OCI-LY1 (cell line): Measurements from ENCODE around the gene PHF14.

Experiments used
- H2AFZ ChIP-seq: fragments of 200-600 bp; sonication (generic), shearing (Covaris generic); 2 replicates; pipeline ENCODE4 v1.6.0; 2014; ENCODE audit warnings: antibody characterized with exemption, mild to moderate bottlenecking, low read length
- H3F3A ChIP-seq: fragments of 200-600 bp; sonication (generic), shearing (Covaris generic); 2 replicates; pipeline ENCODE4 v1.6.0; 2014; ENCODE audit warnings: mild to moderate bottlenecking, antibody characterized with exemption, low read length, moderate library complexity; ENCODE audit not compliant: insufficient read depth
- H3K27ac ChIP-seq: fragments of 200-600 bp; sonication (generic); 2 replicates; pipeline ENCODE4 v1.5.1; 2014; ENCODE audit warnings: low read length, mixed run types, mild to moderate bottlenecking, low read depth; ENCODE audit not compliant: poor library complexity, severe bottlenecking
- H3K27me3 ChIP-seq: fragments of 200-600 bp; sonication (generic); 2 replicates; pipeline ENCODE4 v1.6.0; 2014; ENCODE audit warnings: antibody characterized with exemption, mild to moderate bottlenecking, low read length, moderate library complexity; ENCODE audit not compliant: insufficient read depth
- H3K36me3 ChIP-seq: fragments of 200-600 bp; sonication (generic); 2 replicates; pipeline ENCODE4 v1.6.1; 2014; ENCODE audit warnings: mild to moderate bottlenecking, antibody characterized with exemption, low read length, moderate library complexity, mixed read lengths; ENCODE audit not compliant: insufficient read depth
- H3K4me1 ChIP-seq: fragments of 200-600 bp; sonication (generic); 2 replicates; pipeline ENCODE4 v1.5.1; 2014; ENCODE audit warnings: mild to moderate bottlenecking, low read length, moderate library complexity; ENCODE audit not compliant: insufficient read depth, severe bottlenecking
- H3K4me2 ChIP-seq: fragments of 200-600 bp; sonication (generic), shearing (Covaris generic); 2 replicates; pipeline ENCODE4 v1.6.1; 2014; ENCODE audit warnings: low read length
- H3K4me3 ChIP-seq: fragments of 200-600 bp; sonication (generic); 2 replicates; pipeline ENCODE4 v1.5.1; 2014; ENCODE audit warnings: low read length, low read depth, mild to moderate bottlenecking, mixed read lengths; ENCODE audit not compliant: poor library complexity, severe bottlenecking
- H3K79me2 ChIP-seq: fragments of 200-600 bp; shearing (Covaris generic); 2 replicates; pipeline ENCODE4 v1.6.1; 2016; ENCODE audit warnings: mixed run types, low read length, mixed read lengths; ENCODE audit not compliant: insufficient read depth
- H3K9ac ChIP-seq: fragments of 200-600 bp; sonication (generic), shearing (Covaris generic); 2 replicates; pipeline ENCODE4 v1.6.1; 2014; ENCODE audit warnings: mild to moderate bottlenecking, low read length, mixed read lengths
- H3K9me2 ChIP-seq: fragments of 200-600 bp; sonication (generic), shearing (Covaris generic); 2 replicates; pipeline ENCODE4 v1.6.1; 2014; ENCODE audit warnings: low read depth, mild to moderate bottlenecking, low read length, mixed read lengths
- H3K9me3 ChIP-seq: fragments of 200-600 bp; shearing (Covaris generic); 2 replicates; pipeline ENCODE4 v1.6.1; 2014; ENCODE audit warnings: low read length, mixed read lengths
- H4K20me1 ChIP-seq: fragments of 200-600 bp; sonication (generic), shearing (Covaris generic); 2 replicates; pipeline ENCODE4 v1.6.0; 2016; ENCODE audit warnings: mild to moderate bottlenecking, low read length; ENCODE audit not compliant: insufficient read depth
- EZH2 ChIP-seq: fragments of 200-600 bp; sonication (generic), shearing (Covaris generic); IDR thresholded peaks from 2 replicates; pipeline ENCODE4 v1.8.0; 2017; ENCODE audit warnings: borderline replicate concordance, mixed run types, mild to moderate bottlenecking, antibody characterized with exemption, low read length, moderate library complexity, mixed read lengths
- TF ChIP-seq, protein P1 (sequence below): fragments of 200-600 bp; sonication (generic), shearing (Covaris generic); IDR thresholded peaks from 2 replicates; pipeline ENCODE4 v1.5.1; 2017; ENCODE audit warnings: mild to moderate bottlenecking, antibody characterized with exemption, low read length, moderate library complexity, mixed read lengths

Gene PHF14

DNA sequence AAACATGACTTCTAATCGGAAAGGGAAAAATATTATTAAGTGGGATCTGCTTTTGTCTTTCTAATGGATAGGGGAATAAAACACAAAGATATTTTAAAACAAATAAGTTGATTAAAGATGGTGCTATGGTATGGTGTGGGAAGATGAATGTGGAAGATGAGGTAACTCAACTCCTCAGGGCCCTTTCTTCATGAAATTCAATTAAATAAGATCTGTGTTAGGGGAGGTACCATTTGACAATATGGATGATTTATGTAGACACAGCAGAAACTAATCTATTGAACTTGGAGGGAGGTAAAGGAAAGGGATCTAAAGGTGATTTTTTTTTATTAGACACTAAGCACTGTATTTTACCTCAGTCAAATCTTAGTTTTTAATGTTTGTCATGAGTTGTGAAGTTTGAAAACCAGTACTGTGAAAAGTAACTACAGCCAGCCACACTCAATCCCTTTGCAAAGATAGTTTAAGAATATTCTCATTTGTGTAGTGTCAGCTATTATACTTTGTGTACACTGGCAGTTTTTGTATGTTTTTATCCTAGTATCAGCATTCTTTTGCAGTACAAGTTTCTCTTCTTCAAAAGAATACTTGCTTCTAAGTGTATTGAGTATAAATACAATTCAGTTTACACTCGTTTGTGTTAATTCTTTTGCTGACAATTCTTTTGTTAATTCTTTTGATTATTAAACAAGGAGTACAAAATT, 151.3 kb downstream of the PHF14 start:
- no peaks in the 10 kb centered on the region for H4K20me1 ChIP-seq
- no peaks in the 10 kb centered on the region for H3K4me1 ChIP-seq
- H2AFZ ChIP-seq, result no peak overlapping the region
- H3K9me2 ChIP-seq, result no peaks in the 10 kb centered on the region
- H3K36me3 ChIP-seq, result peaks cover 8% of the 10 kb centered on the region; the same call in 1 of the 2 replicates
- no peak overlapping the region for H3K4me3 ChIP-seq
- no peaks in the 10 kb centered on the region for H3K27me3 ChIP-seq
- H3K9me3 ChIP-seq, result no peaks in the 10 kb centered on the region
- no peak overlapping the region for H3K27ac ChIP-seq
- H3K4me2 ChIP-seq, result no peak overlapping the region
- TF ChIP-seq EZH2, result no peak
- TF ChIP-seq, protein P1, sequence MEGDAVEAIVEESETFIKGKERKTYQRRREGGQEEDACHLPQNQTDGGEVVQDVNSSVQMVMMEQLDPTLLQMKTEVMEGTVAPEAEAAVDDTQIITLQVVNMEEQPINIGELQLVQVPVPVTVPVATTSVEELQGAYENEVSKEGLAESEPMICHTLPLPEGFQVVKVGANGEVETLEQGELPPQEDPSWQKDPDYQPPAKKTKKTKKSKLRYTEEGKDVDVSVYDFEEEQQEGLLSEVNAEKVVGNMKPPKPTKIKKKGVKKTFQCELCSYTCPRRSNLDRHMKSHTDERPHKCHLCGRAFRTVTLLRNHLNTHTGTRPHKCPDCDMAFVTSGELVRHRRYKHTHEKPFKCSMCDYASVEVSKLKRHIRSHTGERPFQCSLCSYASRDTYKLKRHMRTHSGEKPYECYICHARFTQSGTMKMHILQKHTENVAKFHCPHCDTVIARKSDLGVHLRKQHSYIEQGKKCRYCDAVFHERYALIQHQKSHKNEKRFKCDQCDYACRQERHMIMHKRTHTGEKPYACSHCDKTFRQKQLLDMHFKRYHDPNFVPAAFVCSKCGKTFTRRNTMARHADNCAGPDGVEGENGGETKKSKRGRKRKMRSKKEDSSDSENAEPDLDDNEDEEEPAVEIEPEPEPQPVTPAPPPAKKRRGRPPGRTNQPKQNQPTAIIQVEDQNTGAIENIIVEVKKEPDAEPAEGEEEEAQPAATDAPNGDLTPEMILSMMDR, result no peak
- H3F3A ChIP-seq, result no peaks in the 10 kb centered on the region; the same call in 1 of the 2 replicates
- H3K79me2 ChIP-seq, result no peaks in the 10 kb centered on the region
- no peak overlapping the region for H3K9ac ChIP-seq

GRCh38 chr7:11127114-11127785, 153.6 kb downstream of the PHF14 start:
- Histone ChIP-seq H3K4me3 (no peak overlapping the region), H2AFZ (no peak overlapping the region), H3K9me3 (no peaks in the 10 kb centered on the region), H3K79me2 (no peaks in the 10 kb centered on the region), H3K27me3 (no peaks in the 10 kb centered on the region), H3F3A (no peaks in the 10 kb centered on the region; the same call in 1 of the 2 replicates), H3K4me2 (no peak overlapping the region), H3K27ac (no peak overlapping the region), H3K4me1 (no peaks in the 10 kb centered on the region), H4K20me1 (no peaks in the 10 kb centered on the region), H3K36me3 (peaks cover 4% of the 10 kb centered on the region; the same call in 1 of the 2 replicates), H3K9ac (no peak overlapping the region), H3K9me2 (no peaks in the 10 kb centered on the region)
- no peak for TF ChIP-seq EZH2
- TF ChIP-seq, protein P1, result no peak

- H3K4me2 ChIP-seq, result no peak overlapping the region
These were observed 154.3 kb downstream of the PHF14 start for GRCh38 chr7:11127988-11128387.

More at GRCh38 chr7:11127988-11128387, 154.3 kb downstream of the PHF14 start:
- Histone ChIP-seq H2AFZ (no peak overlapping the region), H3K79me2 (no peaks in the 10 kb centered on the region), H3K4me3 (no peak overlapping the region), H3K9me3 (no peaks in the 10 kb centered on the region), H3K36me3 (peaks cover 4% of the 10 kb centered on the region; the same call in 1 of the 2 replicates), H4K20me1 (no peaks in the 10 kb centered on the region), H3K4me1 (no peaks in the 10 kb centered on the region), H3K9me2 (no peaks in the 10 kb centered on the region), H3K27me3 (no peaks in the 10 kb centered on the region), H3K27ac (no peak overlapping the region), H3F3A (no peaks in the 10 kb centered on the region; the same call in 1 of the 2 replicates), H3K9ac (no peak overlapping the region)
- no peak for TF ChIP-seq EZH2
